IMR-90 (cell line): ENCODE results near the gene GRID2IP.

Experiments used
- CEBPB ChIP-seq: IDR thresholded peaks from 2 replicates; pipeline ENCODE4 v1.6.1; 2012; ENCODE audit warnings: low read depth, low read length, improper control_type of control experiment
- CTCF ChIP-seq: conservative IDR thresholded peaks from 2 replicates; pipeline ENCODE4 v1.5.1; 2012; ENCODE audit warnings: mild to moderate bottlenecking, low read depth, low read length, improper control_type of control experiment
- ELK1 ChIP-seq: fragments of 150-350 bp; IDR thresholded peaks from 2 replicates; pipeline ENCODE4 v1.6.1; 2016; ENCODE audit warnings: low read depth, mild to moderate bottlenecking, low read length, moderate library complexity, borderline replicate concordance
- FOS ChIP-seq: fragments of 150-350 bp; IDR thresholded peaks from 2 replicates; pipeline ENCODE4 v1.6.1; 2016; ENCODE audit warnings: low read depth, low read length
- MXI1 ChIP-seq: IDR thresholded peaks from 2 replicates; pipeline ENCODE4 v1.6.1; 2012; ENCODE audit warnings: low read depth, mild to moderate bottlenecking, low read length, moderate library complexity, borderline replicate concordance
- POLR2A ChIP-seq: IDR thresholded peaks from 2 replicates; pipeline ENCODE4 v1.6.1; 2012; ENCODE audit warnings: mild to moderate bottlenecking, low read depth, low read length
- RAD21 ChIP-seq: IDR thresholded peaks from 2 replicates; pipeline ENCODE4 v1.6.1; 2012; ENCODE audit warnings: low read length, improper control_type of control experiment
- RCOR1 ChIP-seq: IDR thresholded peaks from 2 replicates; pipeline ENCODE4 v1.6.1; 2012; ENCODE audit warnings: mild to moderate bottlenecking, low read length, improper control_type of control experiment; ENCODE audit not compliant: insufficient replicate concordance
- RFX5 ChIP-seq: IDR thresholded peaks from 2 replicates; pipeline ENCODE4 v1.8.0; 2012; ENCODE audit warnings: low read depth, mild to moderate bottlenecking, low read length, moderate library complexity

GRCh38 chr7:6528401-6529130, 22.7 kb downstream of the GRID2IP start:
- TF ChIP-seq CTCF (no peak), RAD21 (no peak), RCOR1 (no peak), RFX5 (no peak), POLR2A (no peak), CEBPB (no peak), FOS (no peak), MXI1 (no peak), ELK1 (no peak)
